ENCODE data around the gene SORBS2.
A peak's percentile ranks its signal among the peaks of the same experiment; 100 is the strongest.

SORBS2 gene

DNA sequence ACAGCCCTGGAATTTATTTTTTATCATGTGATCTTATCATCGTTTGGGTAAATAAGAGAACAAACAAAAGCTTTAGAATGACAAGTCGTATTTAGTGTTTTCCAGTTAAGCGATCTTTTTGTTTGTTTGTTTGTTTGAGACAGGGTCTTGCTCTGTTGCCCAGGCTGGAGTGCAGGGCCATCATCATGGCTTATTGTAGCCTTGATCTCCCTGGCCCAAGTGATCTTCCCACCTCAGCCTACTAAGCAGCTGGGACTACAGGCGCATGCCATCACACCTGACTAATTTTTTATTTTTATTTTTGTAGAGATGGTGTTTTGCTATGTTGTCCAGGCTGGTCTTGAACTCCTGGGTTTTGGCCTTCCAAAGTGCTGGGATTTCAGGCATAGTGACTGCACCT lies 219.6 kb downstream of the SORBS2 start:
- Mint-ChIP-seq H3K36me3 (ENCODE audit: low read depth) (no peaks in the 10 kb centered on the region), H3K4me1 (peaks cover 40% of the 10 kb centered on the region), H3K4me3 (no peak overlapping the region), H3K27me3 (ENCODE audit: low read depth) (peaks cover 44% of the 10 kb centered on the region), H3K9me3 (no peaks in the 10 kb centered on the region), H3K27ac (no peak overlapping the region)
- TF ChIP-seq, protein P1, sequence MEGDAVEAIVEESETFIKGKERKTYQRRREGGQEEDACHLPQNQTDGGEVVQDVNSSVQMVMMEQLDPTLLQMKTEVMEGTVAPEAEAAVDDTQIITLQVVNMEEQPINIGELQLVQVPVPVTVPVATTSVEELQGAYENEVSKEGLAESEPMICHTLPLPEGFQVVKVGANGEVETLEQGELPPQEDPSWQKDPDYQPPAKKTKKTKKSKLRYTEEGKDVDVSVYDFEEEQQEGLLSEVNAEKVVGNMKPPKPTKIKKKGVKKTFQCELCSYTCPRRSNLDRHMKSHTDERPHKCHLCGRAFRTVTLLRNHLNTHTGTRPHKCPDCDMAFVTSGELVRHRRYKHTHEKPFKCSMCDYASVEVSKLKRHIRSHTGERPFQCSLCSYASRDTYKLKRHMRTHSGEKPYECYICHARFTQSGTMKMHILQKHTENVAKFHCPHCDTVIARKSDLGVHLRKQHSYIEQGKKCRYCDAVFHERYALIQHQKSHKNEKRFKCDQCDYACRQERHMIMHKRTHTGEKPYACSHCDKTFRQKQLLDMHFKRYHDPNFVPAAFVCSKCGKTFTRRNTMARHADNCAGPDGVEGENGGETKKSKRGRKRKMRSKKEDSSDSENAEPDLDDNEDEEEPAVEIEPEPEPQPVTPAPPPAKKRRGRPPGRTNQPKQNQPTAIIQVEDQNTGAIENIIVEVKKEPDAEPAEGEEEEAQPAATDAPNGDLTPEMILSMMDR (IDR thresholded peaks at IDR 0.05; ENCODE audit: unreplicated experiment in 3 of 3), result no peak

DNA sequence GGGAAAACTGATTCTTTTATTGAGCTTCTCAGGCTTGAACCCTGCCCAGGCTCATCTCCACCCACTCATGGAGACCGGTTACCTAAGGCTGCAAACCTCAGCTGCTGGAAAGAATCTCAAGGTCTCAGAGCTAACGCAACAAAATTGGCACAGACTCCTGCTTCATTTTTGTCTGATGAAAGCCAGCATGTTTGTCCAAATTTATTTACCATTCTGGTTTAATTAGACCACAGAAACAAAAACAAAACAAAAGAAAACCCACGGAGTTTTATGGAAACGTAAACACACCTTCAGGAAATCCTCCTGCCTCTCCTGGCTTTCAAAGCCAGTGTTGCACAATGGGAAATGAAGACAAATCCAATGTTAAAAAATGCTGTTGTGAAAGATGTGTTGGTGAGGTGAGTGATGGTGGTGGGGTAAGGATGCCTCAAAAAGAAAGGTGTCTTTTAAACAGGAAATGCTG lies 220.3 kb downstream of the SORBS2 start:
- H3K36me3 Mint-ChIP-seq (ENCODE audit: low read depth), result no peaks in the 10 kb centered on the region
- H3K9me3 Mint-ChIP-seq, result no peaks in the 10 kb centered on the region
- H3K27ac Mint-ChIP-seq, result no peak overlapping the region
- peaks cover 51% of the 10 kb centered on the region for H3K27me3 Mint-ChIP-seq (ENCODE audit: low read depth)
- no peak overlapping the region for H3K4me3 Mint-ChIP-seq
- TF ChIP-seq, protein P1 (IDR thresholded peaks at IDR 0.05; ENCODE audit: unreplicated experiment in 3 of 3), result no peak
- peaks cover 44% of the 10 kb centered on the region for H3K4me1 Mint-ChIP-seq

DNA sequence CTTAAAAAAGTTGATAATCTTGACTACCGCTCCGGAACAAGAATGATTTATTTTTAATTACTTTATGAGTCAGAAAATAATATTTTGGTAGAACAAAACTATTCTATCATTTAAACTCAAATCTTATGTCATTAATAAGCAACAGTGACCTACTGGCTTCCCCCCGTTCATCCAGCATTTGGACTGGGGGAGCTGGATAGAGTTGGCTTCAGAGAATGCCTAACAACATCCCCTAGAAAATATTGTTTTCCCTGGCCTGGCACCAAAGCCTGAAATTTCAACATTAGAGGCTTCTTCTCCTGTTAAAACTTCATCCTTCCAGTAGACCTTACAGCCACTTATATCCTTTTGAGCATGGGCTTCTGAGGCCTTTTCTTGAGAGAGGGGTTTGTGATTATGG lies 221.0 kb downstream of the SORBS2 start:
- TF ChIP-seq, protein P1 (IDR thresholded peaks at IDR 0.05; ENCODE audit: unreplicated experiment in 3 of 3), result no peak
- no peaks in the 10 kb centered on the region for H3K36me3 Mint-ChIP-seq (ENCODE audit: low read depth)
- no peak overlapping the region for H3K27ac Mint-ChIP-seq
- H3K27me3 Mint-ChIP-seq (ENCODE audit: low read depth), result peaks cover 56% of the 10 kb centered on the region
- no peaks in the 10 kb centered on the region for H3K9me3 Mint-ChIP-seq
- peaks cover 44% of the 10 kb centered on the region for H3K4me1 Mint-ChIP-seq
- no peak overlapping the region for H3K4me3 Mint-ChIP-seq

DNA sequence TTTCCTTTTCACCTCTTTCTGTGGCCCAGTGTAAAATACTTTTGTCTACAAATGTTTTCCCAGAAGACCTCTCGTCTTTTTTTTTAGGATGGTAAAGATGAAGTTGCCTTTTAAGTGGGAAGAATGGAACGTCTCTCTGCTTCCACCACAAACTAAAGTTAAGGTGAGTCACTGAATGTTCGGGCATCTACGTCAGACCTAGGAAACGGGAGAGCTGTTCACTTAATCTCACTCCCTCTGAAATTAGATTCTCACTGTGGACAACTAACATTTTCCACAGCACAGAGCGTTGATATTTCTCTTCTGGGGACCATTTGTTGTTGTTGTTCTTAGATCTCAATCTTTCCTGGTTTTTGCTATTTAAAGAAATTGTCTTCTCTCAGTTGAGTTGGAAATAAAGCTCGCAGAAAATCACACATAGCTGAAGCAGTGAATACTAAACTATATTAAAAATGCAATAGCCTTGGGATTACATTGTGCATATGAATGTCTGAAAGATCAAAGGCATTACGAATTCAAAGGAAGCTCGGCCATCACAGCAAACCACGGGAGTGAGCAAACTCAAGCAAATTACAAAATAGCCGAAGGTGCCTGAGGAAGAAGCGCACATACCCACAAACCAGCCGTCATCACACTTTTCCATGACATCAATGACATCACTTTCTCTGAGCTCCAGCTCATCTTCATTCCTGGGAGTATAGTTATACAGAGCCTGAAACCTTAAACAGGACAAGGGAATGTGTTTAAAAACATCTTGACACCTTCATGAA lies 222.7 kb downstream of the SORBS2 start:
- H3K4me3 Mint-ChIP-seq, result peak overlapping the region in 1 of 3 experiments; percentile 3
- peaks cover 40% of the 10 kb centered on the region for H3K4me1 Mint-ChIP-seq
- no peaks in the 10 kb centered on the region for H3K36me3 Mint-ChIP-seq (ENCODE audit: low read depth)
- H3K9me3 Mint-ChIP-seq, result no peaks in the 10 kb centered on the region
- TF ChIP-seq, protein P1 (IDR thresholded peaks at IDR 0.05; ENCODE audit: unreplicated experiment in 3 of 3), result no peak
- H3K27ac Mint-ChIP-seq, result peak overlapping the region in 1 of 3 experiments; percentile 31
- peaks cover 70% of the 10 kb centered on the region for H3K27me3 Mint-ChIP-seq (ENCODE audit: low read depth)

DNA sequence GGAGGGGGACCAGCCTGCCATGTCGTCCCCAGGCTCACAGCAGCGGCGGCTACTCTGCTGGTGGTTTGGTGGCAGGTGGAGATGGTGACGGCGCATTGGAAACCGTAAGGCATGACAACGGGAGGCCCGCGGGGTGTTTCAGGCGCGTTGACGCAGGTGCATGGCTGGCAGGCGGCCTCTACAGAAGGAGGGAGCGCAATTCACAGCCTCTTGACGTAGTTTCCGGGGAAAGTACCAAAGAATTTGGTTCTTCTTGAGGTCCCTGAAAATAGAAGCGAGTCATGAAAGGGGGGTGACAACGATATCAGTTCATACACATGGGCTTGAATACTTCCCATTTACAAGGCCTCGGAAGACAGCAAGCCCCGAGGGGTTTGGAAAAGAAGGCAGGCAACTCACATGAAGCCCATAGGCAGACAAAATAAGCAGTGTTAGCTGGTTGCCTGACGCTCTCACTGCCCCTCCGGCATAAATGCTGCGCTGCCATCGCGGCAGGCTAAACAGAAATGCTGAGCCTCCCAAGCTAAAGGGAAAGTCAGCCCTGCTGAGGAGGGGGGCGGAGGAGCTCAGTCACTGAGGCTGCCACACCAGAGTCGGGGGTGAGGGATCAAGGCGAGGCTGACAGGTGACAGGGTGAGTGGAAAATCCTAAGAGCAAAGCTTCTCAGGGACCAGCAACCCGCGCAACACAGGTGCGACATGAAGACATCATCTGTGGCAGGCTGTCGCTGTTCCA lies 224.4 kb downstream of the SORBS2 start:
- TF ChIP-seq, protein P1 (IDR thresholded peaks at IDR 0.05; ENCODE audit: unreplicated experiment in 3 of 3), result no peak
- Mint-ChIP-seq H3K4me1 (peaks cover 41% of the 10 kb centered on the region), H3K36me3 (ENCODE audit: low read depth) (no peaks in the 10 kb centered on the region), H3K27ac (no peak overlapping the region), H3K9me3 (no peaks in the 10 kb centered on the region), H3K4me3 (peak overlapping the region; percentile 41 to 68 (median 58)), H3K27me3 (ENCODE audit: low read depth) (peaks cover 70% of the 10 kb centered on the region)

Data from nephron (organoid).